K562 (cell line): ENCODE results near the gene ERVW-1. TPM values are rescaled to one million over a fixed set of nuclear protein-coding genes. Genes with fewer than 3 reads are reported as not detected.

Experiments used
- ADNP ChIP-seq: fragments of 200-800 bp; sonication (Bioruptor generic); IDR thresholded peaks from 2 replicates; pipeline ENCODE4 v1.6.1; 2016; ENCODE audit warnings: missing genetic modification characterization, missing compliant biosample characterization
- CBX8 ChIP-seq: fragments of 200-600 bp; sonication (generic); IDR thresholded peaks from 2 replicates; pipeline ENCODE4 v1.6.1; 2012; ENCODE audit warnings: borderline replicate concordance, mixed run types, low read depth, mild to moderate bottlenecking, moderate library complexity, mixed read lengths, low read length, control low read depth, inconsistent platforms; ENCODE audit not compliant: poor library complexity, severe bottlenecking; ENCODE audit errors: extremely low read depth
- CC2D1A ChIP-seq: fragments of 450-650 bp; IDR thresholded peaks from 2 replicates; pipeline ENCODE4 v1.6.1; 2017; ENCODE audit warnings: mild to moderate bottlenecking
- EHMT2 ChIP-seq: fragments of 450-650 bp; IDR thresholded peaks from 2 replicates; pipeline ENCODE4 v1.6.1; 2018; ENCODE audit warnings: antibody characterized with exemption
- ELF4 ChIP-seq: fragments of 450-650 bp; formaldehyde crosslinking; IDR thresholded peaks from 2 replicates; pipeline ENCODE4 v1.4.0; 2022; ENCODE audit warnings: missing genetic modification characterization
- FIP1L1 ChIP-seq: fragments of 200-400 bp; formaldehyde crosslinking; IDR thresholded peaks from 2 replicates; pipeline ENCODE4 v1.6.1; 2018; ENCODE audit warnings: mild to moderate bottlenecking, low read depth, low read length; ENCODE audit not compliant: poor library complexity, severe bottlenecking
- GABPA ChIP-seq: fragments of 200-800 bp; sonication (Bioruptor generic); conservative IDR thresholded peaks from 2 replicates; pipeline ENCODE4 v1.6.1; 2016; ENCODE audit warnings: low read depth, missing genetic modification characterization, missing compliant biosample characterization
- KAT7 ChIP-seq: sonication (generic); formaldehyde crosslinking; IDR thresholded peaks from 2 replicates; pipeline ENCODE4 v1.8.0; 2022; ENCODE audit warnings: missing genetic modification reagents, mild to moderate bottlenecking, borderline replicate concordance
- MIER1 ChIP-seq: fragments of 450-650 bp; IDR thresholded peaks from 2 replicates; pipeline ENCODE4 v1.6.1; 2016; ENCODE audit warnings: antibody characterized with exemption, mild to moderate bottlenecking, low read depth
- NBN ChIP-seq: fragments of 450-650 bp; IDR thresholded peaks from 2 replicates; pipeline ENCODE4 v1.6.1; 2016; ENCODE audit warnings: low read depth, mild to moderate bottlenecking
- SMAD2 ChIP-seq: fragments of 150-350 bp; IDR thresholded peaks from 2 replicates; pipeline ENCODE4 v1.6.1; 2014; ENCODE audit warnings: low read depth, mild to moderate bottlenecking, low read length
- SREBF1 ChIP-seq: fragments of 150-350 bp; IDR thresholded peaks from 2 replicates; pipeline ENCODE4 v1.6.1; 2014; ENCODE audit warnings: antibody characterized with exemption, low read depth, low read length, borderline replicate concordance
- ZBTB17 ChIP-seq: fragments of 450-650 bp; formaldehyde crosslinking; IDR thresholded peaks from 2 replicates; pipeline ENCODE4 v1.4.0; 2020; ENCODE audit warnings: mild to moderate bottlenecking
- ZFPM2 ChIP-seq: fragments of 250-450 bp; sonication (Bioruptor Pico); IDR thresholded peaks from 2 replicates; pipeline ENCODE4 v1.5.1; 2022; ENCODE audit warnings: mild to moderate bottlenecking
- polyA plus RNA-seq, 8 experiments: library from polyadenylated mRNA; depleted of rRNA in 4 of 8; stranded (reverse) in 5 of 8; unstranded in 3 of 8; fragments of >200 nt; fragmentation: Nextera tagmentation in 2 of 8; fragmentation: Illumina TruSeq in 1 of 8; extraction: Ambion mirVana in 2 of 8; extraction: Trizol in 1 of 8; gene quantifications; 2 replicates each; pipeline versions ENCODE4 v1.2.1 to v1.2.3, GENCODE V29; 2011 to 2014; ENCODE audit warnings: inconsistent platforms in 1 of 8, missing spikeins in 1 of 8
- total RNA-seq, 7 experiments: library from RNA; depleted of rRNA in 6 of 7; stranded (reverse); fragments of >200 nt in 6 of 7; fragmentation: Illumina TruSeq in 2 of 7; extraction: Trizol in 2 of 7; gene quantifications; 2 replicates each; pipeline versions ENCODE4 v1.2.1 to v1.2.3, GENCODE V29; 2011 to 2021; ENCODE audit warnings: low replicate concordance in 1 of 7
- TF ChIP-seq, protein P1 (sequence below): fragments of 250-450 bp; sonication (Bioruptor Pico); IDR thresholded peaks from 2 replicates; pipeline ENCODE4 v1.5.0; 2021; ENCODE audit warnings: mild to moderate bottlenecking, moderate library complexity
- TF ChIP-seq, protein P2 (sequence below): fragments of 450-650 bp; formaldehyde crosslinking; IDR thresholded peaks from 2 replicates; pipeline ENCODE4 v1.4.0; 2022; ENCODE audit warnings: mild to moderate bottlenecking, moderate library complexity
- TF ChIP-seq, protein P3 (sequence below): fragments of 450-650 bp; IDR thresholded peaks from 2 replicates; pipeline ENCODE4 v1.6.1; 2016; ENCODE audit warnings: low read depth, mild to moderate bottlenecking, moderate library complexity
- TF ChIP-seq, protein P4 (sequence below): fragments of 450-650 bp; IDR thresholded peaks from one replicate; pipeline ENCODE4 v1.6.1; 2018; ENCODE audit warnings: mild to moderate bottlenecking, moderate library complexity; ENCODE audit not compliant: partially characterized antibody
- TF ChIP-seq, protein P5 (sequence below): sonication (generic); formaldehyde crosslinking; IDR thresholded peaks from 2 replicates; pipeline ENCODE4 v1.8.1; 2022; ENCODE audit warnings: missing genetic modification reagents

The ERVW-1 gene
- total and polyA plus RNA-seq, 9 of the 15 experiments (the other 6 are each of a cell fraction or from before 2014, with no cell fraction given), result not detected

DNA sequence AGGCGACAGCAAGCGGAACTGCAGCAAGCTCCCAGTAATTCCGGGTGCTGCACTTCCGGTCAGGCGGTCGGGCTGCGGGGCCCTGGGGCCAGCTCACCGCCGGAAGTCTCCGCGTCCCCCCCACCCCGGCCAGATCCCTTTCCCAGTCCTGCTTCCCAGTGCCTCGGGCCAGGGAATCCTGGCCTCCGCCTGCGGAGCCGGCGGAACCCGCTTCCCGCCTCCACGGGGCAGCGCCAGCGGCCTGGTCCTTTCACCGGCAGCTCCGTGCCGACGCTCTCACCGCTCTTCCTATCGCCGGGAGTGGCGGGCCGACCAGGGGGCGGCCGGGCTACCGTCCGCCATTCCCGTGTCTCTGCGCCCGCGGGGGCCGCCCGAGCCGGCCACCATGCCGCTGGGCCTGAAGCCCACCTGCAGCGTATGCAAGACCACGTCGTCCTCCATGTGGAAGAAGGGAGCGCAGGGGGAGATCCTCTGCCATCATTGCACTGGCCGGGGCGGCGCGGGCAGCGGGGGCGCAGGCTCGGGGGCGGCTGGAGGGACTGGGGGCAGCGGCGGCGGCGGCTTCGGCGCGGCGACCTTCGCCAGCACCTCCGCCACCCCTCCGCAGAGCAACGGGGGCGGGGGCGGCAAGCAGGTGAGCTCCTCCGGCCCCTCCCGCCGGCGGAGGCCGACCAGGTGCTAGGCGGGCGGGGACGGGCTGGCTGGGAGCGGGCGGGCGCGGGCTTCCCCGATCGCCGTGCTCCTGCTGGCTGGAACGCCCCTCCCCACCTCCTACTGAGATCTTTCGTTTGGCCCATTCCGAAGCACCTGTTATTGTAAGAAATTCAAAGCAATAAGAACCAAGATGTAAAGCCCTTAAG lies 30.2 kb downstream of the ERVW-1 start, which contains the start of gene GATAD1 (continued):
- TF ChIP-seq, protein P1, sequence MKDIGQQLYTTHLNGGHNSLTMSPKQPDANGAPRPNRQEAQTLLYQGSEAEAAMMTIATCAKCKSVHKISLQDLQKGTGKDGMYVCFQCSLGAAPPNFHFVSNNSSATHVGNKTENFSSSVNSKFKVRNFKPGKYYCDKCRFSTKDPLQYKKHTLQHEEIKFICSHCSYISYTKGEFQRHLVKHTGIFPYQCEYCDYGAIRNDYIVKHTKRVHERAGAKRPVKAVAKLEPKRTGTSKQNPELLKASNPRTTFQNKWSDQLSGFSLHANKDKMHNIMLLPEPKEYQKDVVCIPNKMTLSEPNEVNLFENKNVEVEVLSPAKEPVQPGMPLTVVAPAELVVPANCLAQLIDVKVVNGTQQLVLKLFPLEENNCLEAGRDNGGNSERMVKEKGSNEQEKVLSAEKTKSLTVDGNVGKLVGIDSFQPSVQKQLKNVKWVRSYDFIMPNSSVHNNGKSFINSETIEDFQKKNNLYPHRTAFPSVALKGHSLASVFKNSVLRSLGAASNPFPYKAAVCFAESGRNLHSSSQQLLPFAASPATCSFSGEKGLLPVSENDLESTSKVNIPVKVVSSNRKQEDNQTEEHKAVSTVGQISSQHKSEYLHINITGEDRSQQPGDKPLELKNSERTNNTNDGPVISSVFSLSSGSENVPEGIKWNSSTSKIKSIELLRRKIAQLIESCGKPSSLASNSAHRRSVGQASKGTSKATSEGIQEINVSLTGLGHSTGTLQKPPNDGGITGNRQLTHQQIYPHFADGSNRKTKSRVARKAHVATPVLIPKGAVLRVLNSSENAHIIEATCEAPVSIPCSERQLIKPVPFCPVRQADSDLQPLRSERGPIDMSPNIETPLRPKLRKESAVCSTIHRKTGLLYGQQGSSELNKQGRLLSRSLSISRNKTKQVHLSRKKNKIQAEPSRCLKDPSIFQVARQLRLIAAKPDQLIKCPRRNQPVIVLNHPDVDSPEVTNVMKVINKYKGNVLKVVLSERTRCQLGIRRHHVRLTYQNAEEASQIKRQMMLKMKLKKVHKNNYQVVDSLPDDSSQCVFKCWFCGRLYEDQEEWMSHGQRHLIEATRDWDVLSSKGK (CRISPR knock-in tag), result no peak
- TF ChIP-seq CC2D1A, result peak; percentile 87; the same call in 1 of the 2 replicates
- TF ChIP-seq NBN, result no peak; the same call in 1 of the 2 replicates
- TF ChIP-seq, protein P2, sequence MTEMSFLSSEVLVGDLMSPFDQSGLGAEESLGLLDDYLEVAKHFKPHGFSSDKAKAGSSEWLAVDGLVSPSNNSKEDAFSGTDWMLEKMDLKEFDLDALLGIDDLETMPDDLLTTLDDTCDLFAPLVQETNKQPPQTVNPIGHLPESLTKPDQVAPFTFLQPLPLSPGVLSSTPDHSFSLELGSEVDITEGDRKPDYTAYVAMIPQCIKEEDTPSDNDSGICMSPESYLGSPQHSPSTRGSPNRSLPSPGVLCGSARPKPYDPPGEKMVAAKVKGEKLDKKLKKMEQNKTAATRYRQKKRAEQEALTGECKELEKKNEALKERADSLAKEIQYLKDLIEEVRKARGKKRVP (CRISPR knock-in tag), result no peak
- TF ChIP-seq ADNP (tag), result no peak
- peak; percentile 99 for TF ChIP-seq GABPA (tag)
- TF ChIP-seq, protein P3, sequence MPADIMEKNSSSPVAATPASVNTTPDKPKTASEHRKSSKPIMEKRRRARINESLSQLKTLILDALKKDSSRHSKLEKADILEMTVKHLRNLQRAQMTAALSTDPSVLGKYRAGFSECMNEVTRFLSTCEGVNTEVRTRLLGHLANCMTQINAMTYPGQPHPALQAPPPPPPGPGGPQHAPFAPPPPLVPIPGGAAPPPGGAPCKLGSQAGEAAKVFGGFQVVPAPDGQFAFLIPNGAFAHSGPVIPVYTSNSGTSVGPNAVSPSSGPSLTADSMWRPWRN, result no peak
- no peak for TF ChIP-seq EHMT2
- TF ChIP-seq ZBTB17 (CRISPR knock-in tag), result peak; percentile 75
- no peak for TF ChIP-seq SREBF1
- TF ChIP-seq, protein P4, sequence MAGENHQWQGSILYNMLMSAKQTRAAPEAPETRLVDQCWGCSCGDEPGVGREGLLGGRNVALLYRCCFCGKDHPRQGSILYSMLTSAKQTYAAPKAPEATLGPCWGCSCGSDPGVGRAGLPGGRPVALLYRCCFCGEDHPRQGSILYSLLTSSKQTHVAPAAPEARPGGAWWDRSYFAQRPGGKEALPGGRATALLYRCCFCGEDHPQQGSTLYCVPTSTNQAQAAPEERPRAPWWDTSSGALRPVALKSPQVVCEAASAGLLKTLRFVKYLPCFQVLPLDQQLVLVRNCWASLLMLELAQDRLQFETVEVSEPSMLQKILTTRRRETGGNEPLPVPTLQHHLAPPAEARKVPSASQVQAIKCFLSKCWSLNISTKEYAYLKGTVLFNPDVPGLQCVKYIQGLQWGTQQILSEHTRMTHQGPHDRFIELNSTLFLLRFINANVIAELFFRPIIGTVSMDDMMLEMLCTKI, result no peak
- TF ChIP-seq MIER1, result no peak
- TF ChIP-seq CBX8, result no peak
- no peak for TF ChIP-seq SMAD2
- TF ChIP-seq, protein P5, sequence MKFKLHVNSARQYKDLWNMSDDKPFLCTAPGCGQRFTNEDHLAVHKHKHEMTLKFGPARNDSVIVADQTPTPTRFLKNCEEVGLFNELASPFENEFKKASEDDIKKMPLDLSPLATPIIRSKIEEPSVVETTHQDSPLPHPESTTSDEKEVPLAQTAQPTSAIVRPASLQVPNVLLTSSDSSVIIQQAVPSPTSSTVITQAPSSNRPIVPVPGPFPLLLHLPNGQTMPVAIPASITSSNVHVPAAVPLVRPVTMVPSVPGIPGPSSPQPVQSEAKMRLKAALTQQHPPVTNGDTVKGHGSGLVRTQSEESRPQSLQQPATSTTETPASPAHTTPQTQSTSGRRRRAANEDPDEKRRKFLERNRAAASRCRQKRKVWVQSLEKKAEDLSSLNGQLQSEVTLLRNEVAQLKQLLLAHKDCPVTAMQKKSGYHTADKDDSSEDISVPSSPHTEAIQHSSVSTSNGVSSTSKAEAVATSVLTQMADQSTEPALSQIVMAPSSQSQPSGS (CRISPR knock-in tag), result no peak
- TF ChIP-seq KAT7 (CRISPR knock-in tag), result no peak; the same call in 1 of the 2 replicates
- peak; percentile 77; the same call in 1 of the 2 replicates for TF ChIP-seq ELF4 (CRISPR knock-in tag)
- TF ChIP-seq ZFPM2 (CRISPR knock-in tag), result no peak
- peak; percentile 85 for TF ChIP-seq FIP1L1
